Measurements from ENCODE around the gene DHX38. TPM values are rescaled to one million over a fixed set of nuclear protein-coding genes. Genes with fewer than 3 reads are reported as not detected.

Gene DHX38
- total RNA-seq, 4 donors from 2014 or later: 31.7 to 52.7 (median 47.7) TPM

DNA sequence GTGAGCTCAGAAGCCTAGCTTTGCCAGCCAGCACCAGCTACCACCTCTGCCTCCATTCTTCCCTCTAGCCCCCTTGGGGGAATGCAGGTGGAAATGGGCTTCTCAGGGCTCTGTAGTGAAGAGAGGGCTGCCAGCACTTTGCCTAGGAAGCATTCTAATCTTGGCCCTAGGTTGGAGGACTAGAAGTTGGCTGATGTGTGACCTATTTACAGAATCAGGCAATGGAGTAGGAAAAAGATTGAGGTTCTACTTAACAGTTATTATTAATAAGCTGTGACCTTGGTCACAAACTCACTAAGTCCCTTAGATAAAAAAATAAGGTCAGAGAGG, 19.9 kb downstream of the DHX38 start:
- Histone ChIP-seq H3K4me3 (replicated peaks in 1 of 3) (no peak overlapping the region), H3K9me3 (no peaks in the 10 kb centered on the region), H3K4me1 (peaks cover 0 to 3% of the 10 kb centered on the region in 2 donors), H3K27me3 (no peaks in the 10 kb centered on the region), H3K27ac (no peak overlapping the region), H3K36me3 (peaks cover 43% of the 10 kb centered on the region in 2 donors)
- intact Hi-C loops (cut with DNase I): no loop called here
- TF ChIP-seq, protein P1, sequence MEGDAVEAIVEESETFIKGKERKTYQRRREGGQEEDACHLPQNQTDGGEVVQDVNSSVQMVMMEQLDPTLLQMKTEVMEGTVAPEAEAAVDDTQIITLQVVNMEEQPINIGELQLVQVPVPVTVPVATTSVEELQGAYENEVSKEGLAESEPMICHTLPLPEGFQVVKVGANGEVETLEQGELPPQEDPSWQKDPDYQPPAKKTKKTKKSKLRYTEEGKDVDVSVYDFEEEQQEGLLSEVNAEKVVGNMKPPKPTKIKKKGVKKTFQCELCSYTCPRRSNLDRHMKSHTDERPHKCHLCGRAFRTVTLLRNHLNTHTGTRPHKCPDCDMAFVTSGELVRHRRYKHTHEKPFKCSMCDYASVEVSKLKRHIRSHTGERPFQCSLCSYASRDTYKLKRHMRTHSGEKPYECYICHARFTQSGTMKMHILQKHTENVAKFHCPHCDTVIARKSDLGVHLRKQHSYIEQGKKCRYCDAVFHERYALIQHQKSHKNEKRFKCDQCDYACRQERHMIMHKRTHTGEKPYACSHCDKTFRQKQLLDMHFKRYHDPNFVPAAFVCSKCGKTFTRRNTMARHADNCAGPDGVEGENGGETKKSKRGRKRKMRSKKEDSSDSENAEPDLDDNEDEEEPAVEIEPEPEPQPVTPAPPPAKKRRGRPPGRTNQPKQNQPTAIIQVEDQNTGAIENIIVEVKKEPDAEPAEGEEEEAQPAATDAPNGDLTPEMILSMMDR (IDR thresholded peaks at IDR 0.05): no peak
- TF ChIP-seq POLR2A (IDR thresholded peaks at IDR 0.05): no peak
- no peak for DNase-seq

DNA sequence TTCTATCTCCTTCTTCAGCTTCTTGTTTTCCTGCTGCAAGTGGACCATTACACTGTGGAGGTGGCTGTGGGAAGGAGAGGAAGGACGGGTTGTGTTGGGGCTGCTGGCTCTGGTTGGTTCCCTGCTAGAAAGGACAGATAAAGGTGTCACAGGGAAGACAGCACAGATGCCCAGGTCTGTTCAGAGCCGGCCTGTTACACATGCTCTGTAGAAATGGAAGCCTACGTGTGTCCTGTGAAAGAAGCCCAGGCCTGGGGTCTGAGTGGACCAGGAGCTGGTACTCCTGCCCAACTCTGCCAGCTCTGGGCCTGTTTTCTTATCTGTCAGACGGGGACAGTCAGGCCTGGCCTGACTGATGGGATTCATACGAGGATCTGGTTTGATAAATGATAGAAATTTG, 26.4 kb downstream of the DHX38 start:
- Histone ChIP-seq H3K9me3 (no peaks in the 10 kb centered on the region), H3K27me3 (no peaks in the 10 kb centered on the region), H3K27ac (no peak overlapping the region), H3K4me1 (peaks cover 0 to 3% of the 10 kb centered on the region in 2 donors), H3K36me3 (no peaks in the 10 kb centered on the region), H3K4me3 (replicated peaks in 1 of 3) (no peak overlapping the region)
- intact Hi-C loops (cut with DNase I): loop anchor here (10.0 kb wide), 1 partner anchor 345 kb away; no protein-coding TSS in a partner anchor
- no peak for TF ChIP-seq POLR2A (IDR thresholded peaks at IDR 0.05)
- TF ChIP-seq, protein P1 (IDR thresholded peaks at IDR 0.05): no peak
- WGBS, 2 donors: 92 to 93% methylated on average over 5 of the region's 5 CpGs
- DNase-seq: no peak

- no peak for DNase-seq
- no peak for TF ChIP-seq POLR2A (IDR thresholded peaks at IDR 0.05)
- TF ChIP-seq, protein P1 (IDR thresholded peaks at IDR 0.05): no peak
- intact Hi-C loops (cut with DNase I): loop anchor here (10.0 kb wide), 1 partner anchor 342 kb away; no protein-coding TSS in a partner anchor
- Histone ChIP-seq H3K27me3 (no peaks in the 10 kb centered on the region), H3K4me3 (replicated peaks in 1 of 3) (no peak overlapping the region), H3K27ac (no peak overlapping the region), H3K36me3 (no peaks in the 10 kb centered on the region), H3K4me1 (peaks cover 0 to 3% of the 10 kb centered on the region in 2 donors), H3K9me3 (no peaks in the 10 kb centered on the region)
- 93 to 97% methylated on average over 2 of the region's 2 CpGs for WGBS, 2 donors
Measured at GRCh38 chr16:72122308-72122707, 28.7 kb downstream of the DHX38 start.

DNA sequence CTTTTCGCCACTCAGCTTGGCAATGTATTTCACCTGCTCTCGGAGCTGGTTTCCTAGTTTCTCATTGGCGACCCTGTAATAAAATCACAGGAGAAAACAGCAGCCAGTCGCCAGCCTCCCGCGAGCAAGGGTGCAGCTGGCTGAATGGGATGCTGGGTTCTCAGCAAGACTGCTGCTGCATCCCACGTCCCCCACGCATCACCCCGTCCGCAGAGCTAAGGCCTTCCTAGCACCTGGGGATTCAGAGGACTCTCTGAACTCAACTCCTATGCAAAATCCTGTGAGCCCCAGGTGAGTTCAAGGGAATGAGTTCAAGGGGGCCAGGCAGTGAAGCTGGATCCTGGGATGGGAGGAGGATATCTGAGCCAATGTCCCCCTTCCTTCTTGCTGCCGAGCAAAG, 29.3 kb downstream of the DHX38 start:
- Histone ChIP-seq H3K27me3 (no peaks in the 10 kb centered on the region), H3K4me3 (replicated peaks in 1 of 3) (no peak overlapping the region), H3K36me3 (no peaks in the 10 kb centered on the region), H3K27ac (no peak overlapping the region), H3K9me3 (no peaks in the 10 kb centered on the region), H3K4me1 (no peaks in the 10 kb centered on the region)
- WGBS, 2 donors: 80 to 84% methylated on average over 11 of the region's 11 CpGs
- TF ChIP-seq POLR2A (IDR thresholded peaks at IDR 0.05): no peak
- TF ChIP-seq, protein P1 (IDR thresholded peaks at IDR 0.05): no peak
- no peak for DNase-seq
- intact Hi-C loops (cut with DNase I): loop anchor here (10.0 kb wide), 1 partner anchor 342 kb away; no protein-coding TSS in a partner anchor

GRCh38 chr16:72123426-72123825, 29.8 kb downstream of the DHX38 start:
- no peaks in the 10 kb centered on the region for H3K27me3 ChIP-seq
- intact Hi-C loops (cut with DNase I): loop anchor here (10.0 kb wide), 1 partner anchor 341 kb away; no protein-coding TSS in a partner anchor
- no peaks in the 10 kb centered on the region for H3K36me3 ChIP-seq
- no peaks in the 10 kb centered on the region for H3K9me3 ChIP-seq
- no peak for DNase-seq
- no peak overlapping the region for H3K4me3 ChIP-seq (replicated peaks in 1 of 3)
- no peak overlapping the region for H3K27ac ChIP-seq
- H3K4me1 ChIP-seq: no peaks in the 10 kb centered on the region
- 76 to 78% methylated on average over 8 of the region's 8 CpGs for WGBS, 2 donors
- TF ChIP-seq, protein P1 (IDR thresholded peaks at IDR 0.05): no peak
- TF ChIP-seq POLR2A (IDR thresholded peaks at IDR 0.05): no peak

Data from thyroid gland (tissue), 4 donors.